Peyer's patch (tissue), 4 donors: Measurements from ENCODE around the gene RIBC1. TPM values are rescaled to one million over a fixed set of nuclear protein-coding genes. Genes with fewer than 3 reads are reported as not detected.

ENCODE experiments used
- DNase-seq, 3 donors: peaks; one replicate each; pipeline ENCODE4 v3.0.0-alpha.2; 2017 to 2019
- H3K27ac ChIP-seq, 4 donors: fragments of 200-600 bp; sonication (generic); one replicate each; pipeline ENCODE4 v1.5.1; 2016 to 2019
- H3K27me3 ChIP-seq, 2 donors: fragments of 200-600 bp; sonication (generic); one replicate each; pipeline ENCODE4 v1.5.1; 2019
- H3K36me3 ChIP-seq, 3 donors: fragments of 200-600 bp; sonication (generic); one replicate each; pipeline ENCODE4 v1.5.1; 2016 to 2019
- H3K4me1 ChIP-seq, 4 donors: fragments of 200-600 bp; sonication (generic); one replicate each; pipeline ENCODE4 v1.5.1; 2016 to 2019
- H3K4me3 ChIP-seq, 4 donors: fragments of 200-600 bp; sonication (generic); 1 replicate in 3 of 4; 2 replicates in 1 of 4; pipeline ENCODE4 v1.5.1; 2016 to 2019; ENCODE audit warnings: mild to moderate bottlenecking in 1 of 4
- H3K9me3 ChIP-seq, 4 donors: fragments of 200-600 bp; sonication (generic); one replicate each; pipeline ENCODE4 v1.5.1; 2016 to 2019; ENCODE audit warnings: mild to moderate bottlenecking in 1 of 4
- POLR2A ChIP-seq, 2 donors: fragments of 450-650 bp; IDR thresholded peaks; one replicate each; pipeline ENCODE4 v1.5.1; 2017; ENCODE audit warnings: antibody characterized with exemption in 2 of 2, mild to moderate bottlenecking in 2 of 2, moderate library complexity in 2 of 2
- total RNA-seq, 4 donors: library from RNA; depleted of rRNA; stranded (reverse); fragments of >200 nt; gene quantifications; one replicate each; pipeline ENCODE4 v1.1.0, GENCODE V29; 2016
- TF ChIP-seq, protein P1 (sequence below), 6 experiments: fragments of 450-650 bp in 4 of 6; fragments of 200-600 bp in 2 of 6; sonication (generic) in 1 of 6; IDR thresholded peaks; one replicate each; pipeline ENCODE4 v1.5.1; 2017 to 2019; ENCODE audit warnings: antibody characterized with exemption in 6 of 6, mild to moderate bottlenecking in 3 of 6, moderate library complexity in 1 of 6

RIBC1 gene
- total RNA-seq, 4 donors from 2014 or later: 1.0 TPM; not detected in 3

DNA sequence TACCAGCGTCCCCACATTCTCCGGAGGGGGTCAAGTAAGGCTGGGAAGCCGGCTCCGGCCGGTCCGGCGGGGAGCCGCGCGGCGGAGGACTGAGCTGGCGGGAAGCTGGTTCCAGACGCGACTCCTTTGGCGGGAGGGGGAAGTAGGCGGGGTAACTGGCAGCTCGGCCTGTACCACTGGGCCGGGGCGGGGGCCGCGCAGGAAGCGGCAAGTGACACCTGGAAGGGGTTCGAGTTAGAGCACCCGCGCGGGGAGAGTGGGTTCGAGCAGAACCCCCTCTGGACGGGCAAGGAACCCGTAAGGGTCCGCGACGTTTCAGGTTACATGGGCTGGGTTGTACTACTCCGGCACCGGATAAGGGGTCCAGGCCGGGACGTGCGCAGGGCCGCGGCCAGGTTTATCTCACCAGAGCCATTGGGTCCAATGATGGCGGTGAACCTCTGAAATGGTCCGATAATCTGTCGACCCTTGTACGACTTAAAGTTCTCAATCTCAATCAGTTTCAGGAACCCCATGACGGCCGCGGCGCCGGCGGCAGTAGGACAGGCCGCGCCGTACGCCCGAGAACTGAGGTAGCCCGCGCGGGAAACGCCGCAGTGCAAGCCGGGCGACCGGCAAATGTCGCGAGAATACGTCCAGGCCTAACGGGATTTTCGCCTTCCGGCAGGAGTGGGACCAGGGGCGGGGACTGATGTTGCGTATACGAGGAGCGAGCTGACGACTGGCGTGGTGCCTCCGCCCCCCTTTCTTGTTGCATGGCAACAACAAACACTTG lies 400 bp upstream of the RIBC1 start, which contains the start of gene SMC1A:
SMC1A (minus strand) TSS at position 569 of the 775 bp plus-strand sequence; CDS start at position 515, 54 bp downstream.
- H3K4me3 ChIP-seq: peak within 1 kb of the TSS; percentile 57 to 77 (median 72)

GRCh38 chrX:53429755-53430154 lies 7.1 kb downstream of the RIBC1 start:
- Histone ChIP-seq H3K27me3 (no peaks in the 10 kb centered on the region), H3K4me1 (peaks cover 0 to 6% (median 0%) of the 10 kb centered on the region in 4 donors), H3K9me3 (no peaks in the 10 kb centered on the region), H3K27ac (no peak overlapping the region), H3K36me3 (peaks cover 0 to 16% (median 0%) of the 10 kb centered on the region in 3 donors), H3K4me3 (no peak overlapping the region)
- TF ChIP-seq POLR2A (IDR thresholded peaks at IDR 0.05): no peak
- TF ChIP-seq, protein P1, sequence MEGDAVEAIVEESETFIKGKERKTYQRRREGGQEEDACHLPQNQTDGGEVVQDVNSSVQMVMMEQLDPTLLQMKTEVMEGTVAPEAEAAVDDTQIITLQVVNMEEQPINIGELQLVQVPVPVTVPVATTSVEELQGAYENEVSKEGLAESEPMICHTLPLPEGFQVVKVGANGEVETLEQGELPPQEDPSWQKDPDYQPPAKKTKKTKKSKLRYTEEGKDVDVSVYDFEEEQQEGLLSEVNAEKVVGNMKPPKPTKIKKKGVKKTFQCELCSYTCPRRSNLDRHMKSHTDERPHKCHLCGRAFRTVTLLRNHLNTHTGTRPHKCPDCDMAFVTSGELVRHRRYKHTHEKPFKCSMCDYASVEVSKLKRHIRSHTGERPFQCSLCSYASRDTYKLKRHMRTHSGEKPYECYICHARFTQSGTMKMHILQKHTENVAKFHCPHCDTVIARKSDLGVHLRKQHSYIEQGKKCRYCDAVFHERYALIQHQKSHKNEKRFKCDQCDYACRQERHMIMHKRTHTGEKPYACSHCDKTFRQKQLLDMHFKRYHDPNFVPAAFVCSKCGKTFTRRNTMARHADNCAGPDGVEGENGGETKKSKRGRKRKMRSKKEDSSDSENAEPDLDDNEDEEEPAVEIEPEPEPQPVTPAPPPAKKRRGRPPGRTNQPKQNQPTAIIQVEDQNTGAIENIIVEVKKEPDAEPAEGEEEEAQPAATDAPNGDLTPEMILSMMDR (IDR thresholded peaks at IDR 0.05): no peak
- no peak for DNase-seq

More for the DNA sequence above, 400 bp upstream of the RIBC1 start, which contains the start of gene SMC1A:
- no peaks in the 10 kb centered on the region for H3K27me3 ChIP-seq
- H3K9me3 ChIP-seq: no peaks in the 10 kb centered on the region
- peak; percentile 94 to 99 (median 97) for DNase-seq
- TF ChIP-seq, protein P1 (IDR thresholded peaks at IDR 0.05): peak in 2 of 6 experiments; percentile 7 to 18
- peak; percentile 51 to 72 for TF ChIP-seq POLR2A (IDR thresholded peaks at IDR 0.05)
- H3K4me1 ChIP-seq: peaks cover 0 to 12% (median 4%) of the 10 kb centered on the region in 4 donors
- no peaks in the 10 kb centered on the region for H3K36me3 ChIP-seq
- peak within 1 kb of the TSS; percentile 89 to 95 (median 93) for H3K27ac ChIP-seq

- no peak for DNase-seq
Measured at GRCh38 chrX:53430231-53430630, 7.6 kb downstream of the RIBC1 start.

DNA sequence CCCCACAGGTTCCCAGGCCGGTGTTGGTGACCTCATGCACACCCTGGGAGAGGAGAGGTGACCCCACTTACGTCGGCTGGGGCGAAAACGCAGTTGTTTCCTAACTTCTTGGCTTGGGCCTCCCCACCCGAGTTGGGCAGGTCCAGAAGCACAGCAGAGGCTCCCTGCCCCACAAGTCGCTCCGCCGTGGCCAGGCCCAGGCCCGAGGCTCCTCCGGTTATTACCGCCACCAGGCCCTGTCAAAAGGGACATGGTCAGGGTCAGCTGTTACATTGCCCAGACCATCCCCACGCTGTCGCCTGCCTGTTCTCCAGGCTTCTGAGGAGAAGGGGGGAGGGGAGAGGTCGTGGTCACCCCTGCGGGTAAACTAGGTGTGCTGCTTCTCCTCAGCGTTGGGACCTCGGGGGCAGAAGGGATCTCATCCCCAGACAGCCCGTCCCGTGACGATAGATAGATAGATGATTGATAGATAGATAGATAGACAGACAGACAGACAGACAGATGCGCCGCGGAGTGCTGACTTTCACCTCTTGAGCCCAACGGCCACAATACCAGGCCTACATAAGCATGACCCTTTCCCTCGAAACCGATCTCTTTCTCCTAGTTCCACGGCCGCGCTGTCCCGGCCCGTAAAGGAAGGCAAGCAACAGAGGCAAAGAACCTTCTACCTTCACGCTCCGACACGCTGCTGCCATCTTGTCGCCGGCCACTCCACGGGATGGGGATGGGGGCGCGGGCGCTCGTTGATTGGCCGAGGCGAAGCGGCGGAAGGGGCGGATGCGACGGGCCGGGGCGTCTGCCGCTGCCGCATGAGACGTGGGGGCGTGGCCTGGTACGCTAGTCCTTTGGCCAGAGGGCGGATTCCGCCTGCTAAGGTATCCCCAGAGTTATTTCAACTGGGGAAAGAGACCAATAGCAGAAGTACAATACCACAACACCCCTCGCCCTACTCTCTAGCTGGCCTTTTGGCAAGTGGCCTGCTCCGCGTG lies 11.3 kb downstream of the RIBC1 start, which contains the start of gene HSD17B10:
HSD17B10 (minus strand) TSS at position 720 of the 989 bp plus-strand sequence; CDS start at position 695, 25 bp downstream.
- Histone ChIP-seq H3K27ac (peak within 1 kb of the TSS; percentile 40 to 77 (median 72)), H3K27me3 (no peaks in the 10 kb centered on the region), H3K9me3 (no peaks in the 10 kb centered on the region), H3K36me3 (peaks cover 0 to 16% (median 0%) of the 10 kb centered on the region in 3 donors), H3K4me3 (peak within 1 kb of the TSS; percentile 36 to 72 (median 61)), H3K4me1 (peaks cover 0 to 6% (median 0%) of the 10 kb centered on the region in 4 donors)
- DNase-seq: peak; percentile 91 to 96 (median 91)
- TF ChIP-seq POLR2A (IDR thresholded peaks at IDR 0.05): peak in 1 of 2 donors; percentile 48
- TF ChIP-seq, protein P1 (IDR thresholded peaks at IDR 0.05): no peak

More at GRCh38 chrX:53430231-53430630, 7.6 kb downstream of the RIBC1 start:
- Histone ChIP-seq H3K9me3 (no peaks in the 10 kb centered on the region), H3K4me1 (peaks cover 0 to 6% (median 0%) of the 10 kb centered on the region in 4 donors), H3K27ac (no peak overlapping the region), H3K36me3 (peaks cover 0 to 16% (median 0%) of the 10 kb centered on the region in 3 donors), H3K27me3 (no peaks in the 10 kb centered on the region), H3K4me3 (no peak overlapping the region)
- no peak for TF ChIP-seq POLR2A (IDR thresholded peaks at IDR 0.05)
- TF ChIP-seq, protein P1 (IDR thresholded peaks at IDR 0.05): no peak

DNA sequence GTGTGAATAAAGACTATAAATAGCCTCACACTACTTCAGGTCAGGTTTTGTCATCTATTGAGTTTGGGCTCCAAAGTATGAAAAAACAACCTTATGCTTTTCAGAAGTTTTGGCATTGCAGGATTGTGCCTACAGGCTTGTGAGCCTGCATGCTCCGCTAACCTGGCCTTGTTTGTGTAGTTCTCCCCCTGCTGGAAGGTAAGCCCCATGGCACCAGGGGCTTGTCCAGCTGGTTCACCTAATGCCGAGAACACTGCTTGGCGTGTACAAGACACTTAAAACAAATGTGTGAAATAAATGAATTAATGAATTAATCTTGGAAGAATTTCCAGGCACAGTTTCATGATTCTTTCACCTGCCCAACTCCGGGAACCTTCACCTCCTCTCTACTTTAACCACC lies 13.3 kb downstream of the RIBC1 start:
- Histone ChIP-seq H3K9me3 (no peaks in the 10 kb centered on the region), H3K27ac (no peak overlapping the region), H3K36me3 (peaks cover 0 to 9% (median 0%) of the 10 kb centered on the region in 3 donors), H3K4me3 (no peak overlapping the region), H3K4me1 (peaks cover 0 to 6% (median 0%) of the 10 kb centered on the region in 4 donors), H3K27me3 (no peaks in the 10 kb centered on the region)
- peak; percentile 53 to 82 (median 59) for DNase-seq
- no peak for TF ChIP-seq POLR2A (IDR thresholded peaks at IDR 0.05)
- TF ChIP-seq, protein P1 (IDR thresholded peaks at IDR 0.05): peak; percentile 54 to 80 (median 64)
